Measurements from ENCODE around the gene BMP8A. TPM values are rescaled to one million over a fixed set of nuclear protein-coding genes. Genes with fewer than 3 reads are reported as not detected.

Gene BMP8A
- polyA plus RNA-seq, 1 donor from 2014 or later: not detected

- Histone ChIP-seq H3K79me2 (replicated peaks; ENCODE audit: insufficient read depth, low read length) (no peaks in the 10 kb centered on the region), H2AFZ (ENCODE audit: low read depth, low read length) (no peak overlapping the region), H3F3A (ENCODE audit: insufficient read depth, low read length, poor library complexity, severe bottlenecking) (no peaks in the 10 kb centered on the region), H3K9me2 (ENCODE audit: insufficient read depth, low read length) (no peaks in the 10 kb centered on the region), H3K4me2 (ENCODE audit: low read length) (no peak overlapping the region), H4K20me1 (ENCODE audit: insufficient read depth) (no peaks in the 10 kb centered on the region), H3K9me3 (ENCODE audit: low read length) (no peaks in the 10 kb centered on the region), H3K4me3 (ENCODE audit: low read length) (no peak overlapping the region), H3K36me3 (ENCODE audit: insufficient read depth, low read length) (peaks cover 53% of the 10 kb centered on the region), H3K27ac (ENCODE audit: low read length) (no peak overlapping the region), H3K9ac (ENCODE audit: low read length) (no peak overlapping the region), H3K27me3 (ENCODE audit: insufficient read depth, low read depth, low read length) (no peaks in the 10 kb centered on the region)
- TF ChIP-seq, protein P1, sequence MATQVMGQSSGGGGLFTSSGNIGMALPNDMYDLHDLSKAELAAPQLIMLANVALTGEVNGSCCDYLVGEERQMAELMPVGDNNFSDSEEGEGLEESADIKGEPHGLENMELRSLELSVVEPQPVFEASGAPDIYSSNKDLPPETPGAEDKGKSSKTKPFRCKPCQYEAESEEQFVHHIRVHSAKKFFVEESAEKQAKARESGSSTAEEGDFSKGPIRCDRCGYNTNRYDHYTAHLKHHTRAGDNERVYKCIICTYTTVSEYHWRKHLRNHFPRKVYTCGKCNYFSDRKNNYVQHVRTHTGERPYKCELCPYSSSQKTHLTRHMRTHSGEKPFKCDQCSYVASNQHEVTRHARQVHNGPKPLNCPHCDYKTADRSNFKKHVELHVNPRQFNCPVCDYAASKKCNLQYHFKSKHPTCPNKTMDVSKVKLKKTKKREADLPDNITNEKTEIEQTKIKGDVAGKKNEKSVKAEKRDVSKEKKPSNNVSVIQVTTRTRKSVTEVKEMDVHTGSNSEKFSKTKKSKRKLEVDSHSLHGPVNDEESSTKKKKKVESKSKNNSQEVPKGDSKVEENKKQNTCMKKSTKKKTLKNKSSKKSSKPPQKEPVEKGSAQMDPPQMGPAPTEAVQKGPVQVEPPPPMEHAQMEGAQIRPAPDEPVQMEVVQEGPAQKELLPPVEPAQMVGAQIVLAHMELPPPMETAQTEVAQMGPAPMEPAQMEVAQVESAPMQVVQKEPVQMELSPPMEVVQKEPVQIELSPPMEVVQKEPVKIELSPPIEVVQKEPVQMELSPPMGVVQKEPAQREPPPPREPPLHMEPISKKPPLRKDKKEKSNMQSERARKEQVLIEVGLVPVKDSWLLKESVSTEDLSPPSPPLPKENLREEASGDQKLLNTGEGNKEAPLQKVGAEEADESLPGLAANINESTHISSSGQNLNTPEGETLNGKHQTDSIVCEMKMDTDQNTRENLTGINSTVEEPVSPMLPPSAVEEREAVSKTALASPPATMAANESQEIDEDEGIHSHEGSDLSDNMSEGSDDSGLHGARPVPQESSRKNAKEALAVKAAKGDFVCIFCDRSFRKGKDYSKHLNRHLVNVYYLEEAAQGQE (IDR thresholded peaks at IDR 0.05; ENCODE audit: borderline replicate concordance): no peak
- TF ChIP-seq EZH2 (IDR thresholded peaks at IDR 0.05; ENCODE audit: borderline replicate concordance, insufficient read depth, low read length, poor library complexity, severe bottlenecking): no peak
- no peak for TF ChIP-seq POLR2AphosphoS5 (IDR thresholded peaks at IDR 0.05)
- TF ChIP-seq RAD21 (conservative IDR thresholded peaks at IDR 0.05): no peak
Measured at GRCh38 chr1:39458991-39459390, 32.4 kb upstream of the BMP8A start.

- Histone ChIP-seq H3K27ac (ENCODE audit: low read length) (no peak overlapping the region), H2AFZ (ENCODE audit: low read depth, low read length) (no peak overlapping the region), H3K9ac (ENCODE audit: low read length) (no peak overlapping the region), H4K20me1 (ENCODE audit: insufficient read depth) (no peaks in the 10 kb centered on the region), H3K9me3 (ENCODE audit: low read length) (no peaks in the 10 kb centered on the region), H3F3A (ENCODE audit: insufficient read depth, low read length, poor library complexity, severe bottlenecking) (no peaks in the 10 kb centered on the region), H3K36me3 (ENCODE audit: insufficient read depth, low read length) (peaks cover 44% of the 10 kb centered on the region), H3K79me2 (replicated peaks; ENCODE audit: insufficient read depth, low read length) (no peaks in the 10 kb centered on the region), H3K9me2 (ENCODE audit: insufficient read depth, low read length) (no peaks in the 10 kb centered on the region), H3K27me3 (ENCODE audit: insufficient read depth, low read depth, low read length) (no peaks in the 10 kb centered on the region), H3K4me2 (ENCODE audit: low read length) (no peak overlapping the region), H3K4me3 (ENCODE audit: low read length) (no peak overlapping the region)
- TF ChIP-seq SMC3 (conservative IDR thresholded peaks at IDR 0.05; ENCODE audit: poor library complexity): no peak
- TF ChIP-seq TAF1 (IDR thresholded peaks at IDR 0.05; ENCODE audit: low read depth): no peak
- no peak for TF ChIP-seq RAD21 (conservative IDR thresholded peaks at IDR 0.05)
- TF ChIP-seq MXI1 (conservative IDR thresholded peaks at IDR 0.05; ENCODE audit: poor library complexity, severe bottlenecking): no peak
- no peak for TF ChIP-seq POLR2AphosphoS5 (IDR thresholded peaks at IDR 0.05)
- TF ChIP-seq, protein P2, sequence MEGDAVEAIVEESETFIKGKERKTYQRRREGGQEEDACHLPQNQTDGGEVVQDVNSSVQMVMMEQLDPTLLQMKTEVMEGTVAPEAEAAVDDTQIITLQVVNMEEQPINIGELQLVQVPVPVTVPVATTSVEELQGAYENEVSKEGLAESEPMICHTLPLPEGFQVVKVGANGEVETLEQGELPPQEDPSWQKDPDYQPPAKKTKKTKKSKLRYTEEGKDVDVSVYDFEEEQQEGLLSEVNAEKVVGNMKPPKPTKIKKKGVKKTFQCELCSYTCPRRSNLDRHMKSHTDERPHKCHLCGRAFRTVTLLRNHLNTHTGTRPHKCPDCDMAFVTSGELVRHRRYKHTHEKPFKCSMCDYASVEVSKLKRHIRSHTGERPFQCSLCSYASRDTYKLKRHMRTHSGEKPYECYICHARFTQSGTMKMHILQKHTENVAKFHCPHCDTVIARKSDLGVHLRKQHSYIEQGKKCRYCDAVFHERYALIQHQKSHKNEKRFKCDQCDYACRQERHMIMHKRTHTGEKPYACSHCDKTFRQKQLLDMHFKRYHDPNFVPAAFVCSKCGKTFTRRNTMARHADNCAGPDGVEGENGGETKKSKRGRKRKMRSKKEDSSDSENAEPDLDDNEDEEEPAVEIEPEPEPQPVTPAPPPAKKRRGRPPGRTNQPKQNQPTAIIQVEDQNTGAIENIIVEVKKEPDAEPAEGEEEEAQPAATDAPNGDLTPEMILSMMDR (IDR thresholded peaks at IDR 0.05; ENCODE audit: poor library complexity, severe bottlenecking): no peak
- TF ChIP-seq EP300 (conservative IDR thresholded peaks at IDR 0.05; ENCODE audit: poor library complexity, severe bottlenecking): no peak
Measured at GRCh38 chr1:39462074-39462473, 29.4 kb upstream of the BMP8A start.

Measured in neural cell (in vitro differentiated cells).